IMR-90 (cell line): ENCODE measurements around the gene MICALL2. TPM values are rescaled to one million over a fixed set of nuclear protein-coding genes. Genes with fewer than 3 reads are reported as not detected.

ENCODE experiments used
- ATAC-seq: fragments of 200-7000 bp; cut with Tn5 transposase; 2 replicates; pipeline ENCODE4 v1.9.1; 2020; ENCODE audit warnings: low read depth, mild to moderate bottlenecking, moderate library complexity
- BruUV-seq: library from RNA; stranded (reverse); fragments of 400-500 nt; replicated peaks from 2 replicates; lab custom pipeline; 2021; lab: Mats Ljungman, UMichigan
- CTCF ChIA-PET: fragments of 300-600 bp; formaldehyde crosslinking; extraction: SDS; loops from one replicate; lab custom pipeline; 2021; ENCODE audit warnings: antibody characterized with exemption; lab: Yijun Ruan, JAX
- POLR2A ChIA-PET: fragments of 300-600 bp; sonication (Branson Sonifier 250); formaldehyde crosslinking; loops from one replicate; lab custom pipeline; 2022; ENCODE audit warnings: antibody characterized with exemption; ENCODE audit not compliant: unreplicated experiment; lab: Charles Lee
- DNase-seq: peaks from one replicate; pipeline ENCODE4 v3.0.0; 2013
- H2AFZ ChIP-seq: replicated peaks from 2 replicates; pipeline ENCODE3; 2013; ENCODE audit warnings: low read length, mild to moderate bottlenecking; ENCODE audit not compliant: poor library complexity
- H2AK5ac ChIP-seq: 2 replicates; pipeline ENCODE4 v1.6.1; 2013; ENCODE audit warnings: low read depth, low read length, inconsistent platforms
- H2AK9ac ChIP-seq: replicated peaks from 2 replicates; pipeline ENCODE3; 2013; ENCODE audit warnings: mild to moderate bottlenecking, low read depth, low read length, moderate library complexity; ENCODE audit not compliant: poor library complexity
- H2BK120ac ChIP-seq: 2 replicates; pipeline ENCODE4 v1.6.1; 2013; ENCODE audit warnings: low read depth, low read length, inconsistent platforms
- H2BK15ac ChIP-seq: 3 replicates; pipeline ENCODE4 v1.6.1; 2013; ENCODE audit warnings: low read depth, low read length, inconsistent platforms
- H2BK20ac ChIP-seq: 2 replicates; pipeline ENCODE4 v1.6.1; 2013; ENCODE audit warnings: low read depth, mild to moderate bottlenecking, inconsistent platforms, low read length, moderate library complexity
- H2BK5ac ChIP-seq: 2 replicates; pipeline ENCODE4 v1.6.1; 2013; ENCODE audit warnings: mild to moderate bottlenecking, low read depth, low read length, inconsistent platforms; ENCODE audit not compliant: poor library complexity, severe bottlenecking
- H3K14ac ChIP-seq: replicated peaks from 2 replicates; pipeline ENCODE4 v1.6.1; 2013; ENCODE audit warnings: low read depth, low read length, inconsistent platforms
- H3K18ac ChIP-seq: 2 replicates; pipeline ENCODE4 v1.6.1; 2013; ENCODE audit warnings: low read depth, low read length, control low read depth
- H3K23ac ChIP-seq: 2 replicates; pipeline ENCODE4 v1.6.1; 2013; ENCODE audit warnings: low read depth, low read length, inconsistent platforms
- H3K27ac ChIP-seq: 2 replicates; pipeline ENCODE4 v1.5.1; 2013; ENCODE audit warnings: mild to moderate bottlenecking, control low read depth, low read length; ENCODE audit not compliant: insufficient read depth
- H3K27me3 ChIP-seq: 2 replicates; pipeline ENCODE4 v1.6.1; 2013; ENCODE audit warnings: low read length; ENCODE audit not compliant: control insufficient read depth, insufficient read depth
- H3K36me3 ChIP-seq: 2 replicates; pipeline ENCODE4 v1.6.1; 2013; ENCODE audit warnings: low read length, mixed read lengths; ENCODE audit not compliant: control insufficient read depth, insufficient read depth
- H3K4ac ChIP-seq: 2 replicates; pipeline ENCODE4 v1.6.1; 2013; ENCODE audit warnings: low read depth, low read length, inconsistent platforms
- H3K4me1 ChIP-seq: 2 replicates; pipeline ENCODE4 v1.6.1; 2013; ENCODE audit warnings: low read length, mixed read lengths; ENCODE audit not compliant: control insufficient read depth, insufficient read depth
- H3K4me2 ChIP-seq: 2 replicates; pipeline ENCODE4 v1.6.1; 2013; ENCODE audit warnings: low read depth, mild to moderate bottlenecking, control low read depth, low read length, moderate library complexity
- H3K4me3 ChIP-seq: 2 replicates; pipeline ENCODE4 v1.5.1; 2013; ENCODE audit warnings: low read depth, mild to moderate bottlenecking, control low read depth, low read length, moderate library complexity; ENCODE audit not compliant: insufficient read depth
- H3K56ac ChIP-seq: 2 replicates; pipeline ENCODE4 v1.6.1; 2013; ENCODE audit warnings: low read length, inconsistent platforms; ENCODE audit not compliant: insufficient read depth; ENCODE audit errors: extremely low read depth
- H3K79me1 ChIP-seq, 2 experiments: 2 replicates each; pipeline ENCODE4 v1.6.1; 2013; ENCODE audit warnings: low read length in 2 of 2, inconsistent platforms in 1 of 2, low read depth in 1 of 2
- H3K9ac ChIP-seq: 2 replicates; pipeline ENCODE4 v1.6.1; 2013; ENCODE audit warnings: low read depth, low read length, control low read depth
- H3K9me1 ChIP-seq: 2 replicates; pipeline ENCODE4 v1.6.1; 2013; ENCODE audit warnings: low read length, inconsistent platforms; ENCODE audit not compliant: insufficient read depth
- H3K9me3 ChIP-seq: 2 replicates; pipeline ENCODE4 v1.6.1; 2013; ENCODE audit warnings: low read length; ENCODE audit not compliant: control insufficient read depth, insufficient read depth
- H4K20me1 ChIP-seq: 2 replicates; pipeline ENCODE4 v1.6.1; 2013; ENCODE audit warnings: low read length, inconsistent platforms; ENCODE audit not compliant: insufficient read depth
- H4K5ac ChIP-seq: 2 replicates; pipeline ENCODE4 v1.6.1; 2013; ENCODE audit warnings: mild to moderate bottlenecking, low read depth, low read length, control low read depth
- H4K8ac ChIP-seq, 2 experiments: 2 replicates each; pipeline ENCODE4 v1.6.1; 2013; ENCODE audit warnings: low read depth in 2 of 2, low read length in 2 of 2, control low read depth in 1 of 2, inconsistent platforms in 1 of 2
- H4K91ac ChIP-seq: 2 replicates; pipeline ENCODE4 v1.6.1; 2013; ENCODE audit warnings: low read depth, low read length, inconsistent platforms; ENCODE audit not compliant: insufficient read depth
- CEBPB ChIP-seq: IDR thresholded peaks from 2 replicates; pipeline ENCODE4 v1.6.1; 2012; ENCODE audit warnings: low read depth, low read length, improper control_type of control experiment
- FOS ChIP-seq: fragments of 150-350 bp; IDR thresholded peaks from 2 replicates; pipeline ENCODE4 v1.6.1; 2016; ENCODE audit warnings: low read depth, low read length
- MAFK ChIP-seq: IDR thresholded peaks from 2 replicates; pipeline ENCODE4 v1.6.1; 2012; ENCODE audit warnings: low read depth, low read length, improper control_type of control experiment
- MXI1 ChIP-seq: IDR thresholded peaks from 2 replicates; pipeline ENCODE4 v1.6.1; 2012; ENCODE audit warnings: low read depth, mild to moderate bottlenecking, low read length, moderate library complexity, borderline replicate concordance
- RAD21 ChIP-seq: IDR thresholded peaks from 2 replicates; pipeline ENCODE4 v1.6.1; 2012; ENCODE audit warnings: low read length, improper control_type of control experiment
- RCOR1 ChIP-seq: IDR thresholded peaks from 2 replicates; pipeline ENCODE4 v1.6.1; 2012; ENCODE audit warnings: mild to moderate bottlenecking, low read length, improper control_type of control experiment; ENCODE audit not compliant: insufficient replicate concordance
- WGBS, 2 experiments: methylation state at CpG; one replicate each; pipeline versions ENCODE4 v1.1.5 to v1.1.7; 2013; ENCODE audit warnings: missing lambda C conversion rate in 2 of 2; ENCODE audit not compliant: insufficient read length in 1 of 2; ENCODE audit errors: extremely low coverage in 2 of 2; 5-methylcytosine and 5-hydroxymethylcytosine counted together
- dilution Hi-C: fragments of 300-500 bp; cut with HindIII; formaldehyde crosslinking; loops from one replicate; pipeline ENCODE4 v1.14.3; 2018; ENCODE audit warnings: low sequenced_read_pairs; ENCODE audit not compliant: unreplicated experiment
- in situ Hi-C: fragments of 300-500 bp; cut with MboI; formaldehyde crosslinking; loops from 3 replicates; pipeline ENCODE4 v1.14.3; 2019; ENCODE audit warnings: low sequenced_read_pairs, inconsistent platforms, mixed read lengths
- intact Hi-C: fragments of 100-400 bp; cut with micrococcal nuclease; formaldehyde crosslinking; loops from 2 replicates; pipeline ENCODE4 v1.10.0; 2022
- polyA plus RNA-seq, 3 experiments: library from polyadenylated mRNA; depleted of rRNA; stranded (reverse); fragments of >200 nt; gene quantifications; 2 replicates each; pipeline ENCODE4 v1.2.3, GENCODE V29; 2012; ENCODE audit warnings: low replicate concordance in 1 of 3
- total RNA-seq: library from RNA; depleted of rRNA; stranded (reverse); fragments of >200 nt; gene quantifications from 2 replicates; pipeline ENCODE4 v1.2.3, GENCODE V29; 2012
- TF ChIP-seq, protein P1 (sequence below): fragments of 150-350 bp; IDR thresholded peaks from 2 replicates; pipeline ENCODE4 v1.6.1; 2016; ENCODE audit warnings: low read depth, mild to moderate bottlenecking, low read length, moderate library complexity, borderline replicate concordance
- TF ChIP-seq, protein P2 (sequence below): fragments of 150-350 bp; IDR thresholded peaks from 2 replicates; pipeline ENCODE4 v1.6.1; 2017; ENCODE audit warnings: mild to moderate bottlenecking, antibody characterized with exemption, low read length, low read depth
- TF ChIP-seq, protein P3 (sequence below): conservative IDR thresholded peaks from 2 replicates; pipeline ENCODE4 v1.5.1; 2012; ENCODE audit warnings: mild to moderate bottlenecking, low read depth, low read length, improper control_type of control experiment

The MICALL2 gene
- total and polyA plus RNA-seq, 2 of the 4 experiments (the other 2 are of a cell fraction): 6.6 to 34.1 TPM

DNA sequence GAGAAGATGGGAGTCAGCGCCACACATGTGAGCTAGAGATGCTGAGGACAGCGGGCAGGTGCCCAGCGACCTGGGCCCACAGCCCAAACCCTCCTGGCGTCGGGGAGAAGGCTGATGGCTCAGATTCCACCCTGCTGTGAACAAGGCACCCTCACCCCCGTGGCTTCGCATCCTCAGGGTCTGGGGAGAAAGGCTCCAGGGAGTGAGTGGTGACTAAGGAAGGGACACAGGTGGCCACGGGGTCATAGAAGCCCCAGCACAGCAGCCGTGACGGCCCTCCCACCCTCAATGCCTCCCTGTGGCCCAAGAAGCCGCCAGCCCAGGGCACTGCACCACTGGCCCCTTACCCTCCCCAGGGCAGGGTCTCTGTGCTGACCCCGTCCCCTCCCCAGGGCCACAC is 25.3 kb upstream of the MICALL2 start:
- Histone ChIP-seq H3K9me1 (no peaks in the 10 kb centered on the region), H4K20me1 (no peaks in the 10 kb centered on the region; the same call in 1 of the 2 replicates), H4K5ac (no peak overlapping the region), H2BK120ac (no peak overlapping the region), H2AK5ac (no peak overlapping the region), H3K4me3 (no peak overlapping the region), H3K14ac (no peak overlapping the region), H3K9ac (no peak overlapping the region), H2BK15ac (no peak overlapping the region), H3K36me3 (peaks cover 84% of the 10 kb centered on the region), H2AK9ac (no peak overlapping the region), H3K4ac (no peak overlapping the region), H3K27ac (no peak overlapping the region), H3K23ac (no peak overlapping the region), H3K4me1 (no peaks in the 10 kb centered on the region), H3K9me3 (no peaks in the 10 kb centered on the region), H3K18ac (no peak overlapping the region), H3K56ac (no peak overlapping the region), H2AFZ (no peak overlapping the region), H2BK20ac (no peak overlapping the region), H3K4me2 (no peak overlapping the region), H4K8ac (no peak overlapping the region), H3K27me3 (no peaks in the 10 kb centered on the region), H4K91ac (no peak overlapping the region), H3K79me1 (no peaks in the 10 kb centered on the region), H2BK5ac (no peak overlapping the region)
- POLR2A ChIA-PET: no interaction called here
- in situ Hi-C loops: no loop called here
- ATAC-seq (no peak), DNase-seq (no peak)
- no CpG with 5 or more reads among the region's 12 CpGs for WGBS, 2 experiments
- dilution Hi-C loops: no loop called here
- CTCF ChIA-PET: no interaction called here
- BruUV-seq: no TSS peak
- intact Hi-C loops: no loop called here
- TF ChIP-seq RAD21 (no peak), MXI1 (no peak), CEBPB (no peak), RCOR1 (no peak), MAFK (no peak), FOS (no peak)
- TF ChIP-seq, protein P1, sequence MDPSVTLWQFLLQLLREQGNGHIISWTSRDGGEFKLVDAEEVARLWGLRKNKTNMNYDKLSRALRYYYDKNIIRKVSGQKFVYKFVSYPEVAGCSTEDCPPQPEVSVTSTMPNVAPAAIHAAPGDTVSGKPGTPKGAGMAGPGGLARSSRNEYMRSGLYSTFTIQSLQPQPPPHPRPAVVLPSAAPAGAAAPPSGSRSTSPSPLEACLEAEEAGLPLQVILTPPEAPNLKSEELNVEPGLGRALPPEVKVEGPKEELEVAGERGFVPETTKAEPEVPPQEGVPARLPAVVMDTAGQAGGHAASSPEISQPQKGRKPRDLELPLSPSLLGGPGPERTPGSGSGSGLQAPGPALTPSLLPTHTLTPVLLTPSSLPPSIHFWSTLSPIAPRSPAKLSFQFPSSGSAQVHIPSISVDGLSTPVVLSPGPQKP: no peak
- TF ChIP-seq, protein P2, sequence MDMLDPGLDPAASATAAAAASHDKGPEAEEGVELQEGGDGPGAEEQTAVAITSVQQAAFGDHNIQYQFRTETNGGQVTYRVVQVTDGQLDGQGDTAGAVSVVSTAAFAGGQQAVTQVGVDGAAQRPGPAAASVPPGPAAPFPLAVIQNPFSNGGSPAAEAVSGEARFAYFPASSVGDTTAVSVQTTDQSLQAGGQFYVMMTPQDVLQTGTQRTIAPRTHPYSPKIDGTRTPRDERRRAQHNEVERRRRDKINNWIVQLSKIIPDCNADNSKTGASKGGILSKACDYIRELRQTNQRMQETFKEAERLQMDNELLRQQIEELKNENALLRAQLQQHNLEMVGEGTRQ: no peak
- TF ChIP-seq, protein P3, sequence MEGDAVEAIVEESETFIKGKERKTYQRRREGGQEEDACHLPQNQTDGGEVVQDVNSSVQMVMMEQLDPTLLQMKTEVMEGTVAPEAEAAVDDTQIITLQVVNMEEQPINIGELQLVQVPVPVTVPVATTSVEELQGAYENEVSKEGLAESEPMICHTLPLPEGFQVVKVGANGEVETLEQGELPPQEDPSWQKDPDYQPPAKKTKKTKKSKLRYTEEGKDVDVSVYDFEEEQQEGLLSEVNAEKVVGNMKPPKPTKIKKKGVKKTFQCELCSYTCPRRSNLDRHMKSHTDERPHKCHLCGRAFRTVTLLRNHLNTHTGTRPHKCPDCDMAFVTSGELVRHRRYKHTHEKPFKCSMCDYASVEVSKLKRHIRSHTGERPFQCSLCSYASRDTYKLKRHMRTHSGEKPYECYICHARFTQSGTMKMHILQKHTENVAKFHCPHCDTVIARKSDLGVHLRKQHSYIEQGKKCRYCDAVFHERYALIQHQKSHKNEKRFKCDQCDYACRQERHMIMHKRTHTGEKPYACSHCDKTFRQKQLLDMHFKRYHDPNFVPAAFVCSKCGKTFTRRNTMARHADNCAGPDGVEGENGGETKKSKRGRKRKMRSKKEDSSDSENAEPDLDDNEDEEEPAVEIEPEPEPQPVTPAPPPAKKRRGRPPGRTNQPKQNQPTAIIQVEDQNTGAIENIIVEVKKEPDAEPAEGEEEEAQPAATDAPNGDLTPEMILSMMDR: no peak
